Measurements from ENCODE around the gene UBE2J1. TPM values are rescaled to one million over a fixed set of nuclear protein-coding genes. Genes with fewer than 3 reads are reported as not detected.

Gene UBE2J1
- total RNA-seq, 1 experiment from 2014 or later, result 29.0 TPM

DNA sequence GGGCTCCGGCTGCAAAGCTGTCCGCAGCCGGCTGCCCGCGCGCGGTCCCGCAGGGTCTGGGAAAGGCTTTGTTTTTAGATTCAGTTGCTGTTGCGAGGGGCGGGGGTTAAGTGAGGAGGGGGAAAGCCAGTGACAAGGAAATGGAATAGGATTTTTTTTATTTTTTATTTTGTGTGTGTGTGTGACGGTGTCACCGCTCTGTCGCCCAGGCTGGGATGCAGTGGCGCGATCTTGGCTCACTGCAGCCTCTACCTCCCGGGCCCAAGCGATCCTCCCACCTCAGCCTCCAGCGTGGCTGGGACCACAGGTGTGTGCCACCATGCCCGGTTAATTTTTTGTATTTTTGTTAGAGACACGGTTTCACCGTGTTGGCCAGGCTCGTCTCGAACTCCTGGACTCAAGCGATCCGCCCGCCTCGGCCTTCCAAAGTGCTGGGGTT lies 615 bp upstream of the UBE2J1 start:
- H3F3A ChIP-seq (ENCODE audit: insufficient read depth, low read depth), result peaks cover 12% of the 10 kb centered on the region; the same call in 1 of the 2 replicates
- peak overlapping the region; percentile 91 for H3K4me2 ChIP-seq
- H4K20me1 ChIP-seq (ENCODE audit: insufficient read depth), result no peaks in the 10 kb centered on the region
- BruUV-seq (replicated peaks), result TSS peak; percentile 91
- peaks cover 21% of the 10 kb centered on the region for H3K4me1 ChIP-seq (replicated peaks; ENCODE audit: insufficient read depth)
- DNase-seq, result no peak
- peak overlapping the region; percentile 88 for H3K27ac ChIP-seq
- intact Hi-C loops (cut with micrococcal nuclease; ENCODE audit: unreplicated experiment), result loop anchor here (5.0 kb wide), 1 partner anchor 271 kb away; the partner anchor contains the start of gene PNRC1
- H3K79me2 ChIP-seq (ENCODE audit: low read depth), result peaks cover 42% of the 10 kb centered on the region
- H2AFZ ChIP-seq, result peak overlapping the region; percentile 86
- ChIA-PET CTCF (interaction anchor here (0.9 to 1.6 kb wide), 2 partner anchors 55 to 932 kb away, joined by 3 to 5 read pairs; no protein-coding TSS in a partner anchor), POLR2A (ENCODE audit: unreplicated experiment) (interaction anchor here (0.6 to 2.1 kb wide), 4 partner anchors 46 to 1643 kb away, joined by 4 to 25 read pairs (median 11); no protein-coding TSS in a partner anchor)
- H3K4me3 ChIP-seq, result peak overlapping the region; percentile 81; the same call in 1 of the 2 replicates
- H3K36me3 ChIP-seq (ENCODE audit: low read depth), result no peaks in the 10 kb centered on the region
- TF ChIP-seq, protein P1, sequence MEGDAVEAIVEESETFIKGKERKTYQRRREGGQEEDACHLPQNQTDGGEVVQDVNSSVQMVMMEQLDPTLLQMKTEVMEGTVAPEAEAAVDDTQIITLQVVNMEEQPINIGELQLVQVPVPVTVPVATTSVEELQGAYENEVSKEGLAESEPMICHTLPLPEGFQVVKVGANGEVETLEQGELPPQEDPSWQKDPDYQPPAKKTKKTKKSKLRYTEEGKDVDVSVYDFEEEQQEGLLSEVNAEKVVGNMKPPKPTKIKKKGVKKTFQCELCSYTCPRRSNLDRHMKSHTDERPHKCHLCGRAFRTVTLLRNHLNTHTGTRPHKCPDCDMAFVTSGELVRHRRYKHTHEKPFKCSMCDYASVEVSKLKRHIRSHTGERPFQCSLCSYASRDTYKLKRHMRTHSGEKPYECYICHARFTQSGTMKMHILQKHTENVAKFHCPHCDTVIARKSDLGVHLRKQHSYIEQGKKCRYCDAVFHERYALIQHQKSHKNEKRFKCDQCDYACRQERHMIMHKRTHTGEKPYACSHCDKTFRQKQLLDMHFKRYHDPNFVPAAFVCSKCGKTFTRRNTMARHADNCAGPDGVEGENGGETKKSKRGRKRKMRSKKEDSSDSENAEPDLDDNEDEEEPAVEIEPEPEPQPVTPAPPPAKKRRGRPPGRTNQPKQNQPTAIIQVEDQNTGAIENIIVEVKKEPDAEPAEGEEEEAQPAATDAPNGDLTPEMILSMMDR (conservative IDR thresholded peaks at IDR 0.05), result no peak
- no peak for TF ChIP-seq EZH2 (IDR thresholded peaks at IDR 0.05; ENCODE audit: low read depth)
- H3K9me3 ChIP-seq (ENCODE audit: insufficient read depth, low read depth), result no peaks in the 10 kb centered on the region
- no peaks in the 10 kb centered on the region for H3K27me3 ChIP-seq (ENCODE audit: insufficient read depth, low read depth)
- no peaks in the 10 kb centered on the region for H3K9me2 ChIP-seq (ENCODE audit: insufficient read depth)

DNA sequence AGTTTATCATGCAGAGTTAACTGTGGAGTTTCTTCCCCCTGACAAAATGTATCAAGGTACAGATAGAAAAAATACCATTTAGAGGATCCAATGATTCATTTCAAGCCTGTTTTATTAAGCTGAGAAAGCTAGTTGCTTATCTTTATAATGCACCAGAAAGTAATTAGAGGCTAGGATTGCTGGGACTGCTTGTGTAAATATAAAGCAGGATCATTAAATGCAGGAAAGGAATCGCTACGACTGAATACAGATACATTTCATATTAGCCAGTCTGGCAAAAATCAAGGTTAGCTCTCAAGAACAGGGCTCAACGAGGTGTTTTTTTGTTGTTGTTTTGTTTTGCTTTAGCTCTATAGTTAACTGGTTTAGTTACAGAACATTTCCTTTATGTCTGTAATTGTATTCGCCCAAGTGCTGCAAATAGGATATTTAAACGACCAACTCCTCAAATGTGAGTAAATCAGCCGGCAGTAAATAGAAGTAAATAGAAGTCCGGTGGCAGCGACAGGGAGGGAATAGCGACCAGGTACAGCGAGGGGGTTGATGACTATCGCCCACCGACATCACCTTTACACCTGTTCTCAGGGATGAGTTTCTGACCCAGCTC lies 748 bp downstream of the UBE2J1 start:
- H3K9me2 ChIP-seq (ENCODE audit: insufficient read depth), result no peaks in the 10 kb centered on the region
- CTCF ChIA-PET, result interaction anchor here (1.6 kb wide), 1 partner anchor 54 kb away, joined by 5 read pairs; no protein-coding TSS in a partner anchor
- no peaks in the 10 kb centered on the region for H3K9me3 ChIP-seq (ENCODE audit: insufficient read depth, low read depth)
- no peak for TF ChIP-seq EZH2 (IDR thresholded peaks at IDR 0.05; ENCODE audit: low read depth)
- TF ChIP-seq, protein P1 (conservative IDR thresholded peaks at IDR 0.05), result no peak
- TSS peak; percentile 39 for BruUV-seq (replicated peaks)
- H3K4me3 ChIP-seq, result peak overlapping the region; percentile 81
- peaks cover 35% of the 10 kb centered on the region for H3K4me1 ChIP-seq (replicated peaks; ENCODE audit: insufficient read depth)
- H3K4me2 ChIP-seq, result peak overlapping the region; percentile 91
- H4K20me1 ChIP-seq (ENCODE audit: insufficient read depth), result no peaks in the 10 kb centered on the region
- POLR2A ChIA-PET (ENCODE audit: unreplicated experiment), result interaction anchor here (0.6 to 2.1 kb wide), 7 partner anchors 50 to 968 kb away, joined by 4 to 30 read pairs (median 10); partner anchors contain the start of gene RNGTT
- no peak for DNase-seq
- no peaks in the 10 kb centered on the region for H3K27me3 ChIP-seq (ENCODE audit: insufficient read depth, low read depth)
- H3K27ac ChIP-seq, result peak overlapping the region; percentile 88
- peaks cover 56% of the 10 kb centered on the region for H3K79me2 ChIP-seq (ENCODE audit: low read depth)
- peaks cover 12% of the 10 kb centered on the region; the same call in 1 of the 2 replicates for H3F3A ChIP-seq (ENCODE audit: insufficient read depth, low read depth)
- intact Hi-C loops (cut with micrococcal nuclease; ENCODE audit: unreplicated experiment), result loop anchor here (1.0 to 5.0 kb wide), 2 partner anchors 53 to 269 kb away; partner anchors contain the start of gene PNRC1
- H2AFZ ChIP-seq, result peak overlapping the region; percentile 81
- H3K36me3 ChIP-seq (ENCODE audit: low read depth), result no peaks in the 10 kb centered on the region

DNA sequence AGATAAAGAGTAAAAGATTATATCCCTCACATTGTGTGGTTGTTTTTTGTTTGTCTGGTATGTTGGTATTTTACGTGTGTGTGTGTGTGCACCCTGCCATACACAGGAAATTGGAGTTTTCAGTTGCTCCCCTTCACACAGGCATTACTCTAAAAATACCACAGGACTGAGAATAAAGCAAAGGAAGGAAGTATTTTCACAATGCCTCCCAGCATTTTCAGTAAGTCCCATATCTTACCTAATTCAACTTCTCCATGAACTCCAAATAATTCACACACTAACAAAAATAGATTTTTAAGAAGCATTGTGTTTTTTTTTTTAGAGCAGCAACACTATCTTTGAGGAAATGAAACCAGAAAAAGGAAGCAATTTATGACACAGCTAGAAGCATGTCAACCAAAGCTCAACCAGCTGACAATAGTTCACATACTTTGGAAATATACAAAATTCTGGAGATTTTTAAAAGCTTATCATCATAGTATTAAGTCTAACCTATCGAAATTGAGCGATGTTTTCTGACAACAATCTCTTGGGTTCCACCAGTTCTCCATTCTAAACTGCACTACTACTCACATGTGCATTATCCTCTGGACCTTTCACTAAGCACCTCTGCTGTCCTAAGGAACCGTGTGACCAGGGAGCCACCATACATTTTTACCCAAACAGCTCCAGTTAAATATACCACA lies 2.1 kb downstream of the UBE2J1 start:
- intact Hi-C loops (cut with micrococcal nuclease; ENCODE audit: unreplicated experiment), result loop anchor here (5.0 kb wide), 1 partner anchor 268 kb away; the partner anchor contains the start of gene PNRC1
- no peaks in the 10 kb centered on the region for H3K9me2 ChIP-seq (ENCODE audit: insufficient read depth)
- H3K4me2 ChIP-seq, result peak overlapping the region; percentile 91
- no peak overlapping the region for H2AFZ ChIP-seq
- H3K27me3 ChIP-seq (ENCODE audit: insufficient read depth, low read depth), result no peaks in the 10 kb centered on the region
- peaks cover 68% of the 10 kb centered on the region for H3K79me2 ChIP-seq (ENCODE audit: low read depth)
- no peaks in the 10 kb centered on the region for H3K36me3 ChIP-seq (ENCODE audit: low read depth)
- peak overlapping the region; percentile 81 for H3K4me3 ChIP-seq
- H3K9me3 ChIP-seq (ENCODE audit: insufficient read depth, low read depth), result no peaks in the 10 kb centered on the region
- CTCF ChIA-PET, result interaction anchor here (0.7 kb wide), 3 partner anchors 53 to 1518 kb away, joined by 6 to 12 read pairs (median 8); no protein-coding TSS in a partner anchor
- DNase-seq, result no peak
- H3K4me1 ChIP-seq (replicated peaks; ENCODE audit: insufficient read depth), result peaks cover 37% of the 10 kb centered on the region
- POLR2A ChIA-PET (ENCODE audit: unreplicated experiment), result interaction anchor here (0.6 to 0.7 kb wide), 3 partner anchors 52 to 387 kb away, joined by 4 to 9 read pairs (median 9); partner anchors contain the start of genes PNRC1 and RNGTT
- H3K27ac ChIP-seq, result 0 out of 2 replicates have a peak overlapping the region, but pooled peaks have one; percentile 16
- TF ChIP-seq, protein P1 (conservative IDR thresholded peaks at IDR 0.05), result no peak
- TF ChIP-seq EZH2 (IDR thresholded peaks at IDR 0.05; ENCODE audit: low read depth), result no peak
- no peaks in the 10 kb centered on the region for H4K20me1 ChIP-seq (ENCODE audit: insufficient read depth)
- BruUV-seq (replicated peaks), result no TSS peak
- H3F3A ChIP-seq (ENCODE audit: insufficient read depth, low read depth), result peaks cover 12% of the 10 kb centered on the region; the same call in 1 of the 2 replicates

Measured in PC-9 (cell line).